Fibroblast of lung (primary cell): Measurements from ENCODE around the gene LRRC3C. TPM values are rescaled to one million over a fixed set of nuclear protein-coding genes. Genes with fewer than 3 reads are reported as not detected.

ENCODE experiments used
- DNase-seq, 2 donors: peaks; one replicate each; pipeline versions ENCODE4 v3.0.0 to v3.0.0-alpha.2; 2010; ENCODE audit warnings: low read depth in 2 of 2
- H2AFZ ChIP-seq: 2 replicates; pipeline ENCODE4 v1.5.1; 2012; ENCODE audit warnings: low read length, control low read depth, inconsistent platforms
- H3K27ac ChIP-seq: 2 replicates; pipeline ENCODE4 v1.5.1; 2011; ENCODE audit warnings: low read length, control low read depth; ENCODE audit not compliant: insufficient read depth
- H3K27me3 ChIP-seq: 2 replicates; pipeline ENCODE4 v1.5.1; 2011; ENCODE audit warnings: mild to moderate bottlenecking, low read length; ENCODE audit not compliant: control insufficient read depth, insufficient read depth
- H3K36me3 ChIP-seq: 2 replicates; pipeline ENCODE4 v1.5.1; 2011; ENCODE audit warnings: low read length; ENCODE audit not compliant: control insufficient read depth, insufficient read depth
- H3K4me1 ChIP-seq: 2 replicates; pipeline ENCODE4 v1.5.1; 2011; ENCODE audit warnings: low read length; ENCODE audit not compliant: control insufficient read depth, insufficient read depth; ENCODE audit errors: extremely low read depth
- H3K4me2 ChIP-seq: 2 replicates; pipeline ENCODE4 v1.5.1; 2011; ENCODE audit warnings: low read length, control low read depth; ENCODE audit not compliant: insufficient read depth; ENCODE audit errors: extremely low read depth
- H3K4me3 ChIP-seq, 4 experiments: fragments of 200-600 bp in 1 of 4; sonication (generic) in 1 of 4; replicated peaks in 1 of 4; 2 replicates each; pipeline ENCODE4 v1.5.1; 2011 to 2016; ENCODE audit warnings: low read length in 4 of 4, low read depth in 3 of 4, mild to moderate bottlenecking in 3 of 4, control low read depth in 2 of 4, inconsistent platforms in 1 of 4, mixed read lengths in 1 of 4; ENCODE audit not compliant: insufficient read depth in 1 of 4; ENCODE audit errors: control extremely low read depth in 1 of 4
- H3K79me2 ChIP-seq: 2 replicates; pipeline ENCODE4 v1.5.1; 2012; ENCODE audit warnings: mild to moderate bottlenecking, low read length, inconsistent platforms; ENCODE audit not compliant: control insufficient read depth, insufficient read depth
- H3K9ac ChIP-seq: 2 replicates; pipeline ENCODE4 v1.5.1; 2011; ENCODE audit warnings: mild to moderate bottlenecking, low read length, control low read depth; ENCODE audit not compliant: insufficient read depth
- H3K9me3 ChIP-seq: 2 replicates; pipeline ENCODE4 v1.5.1; 2012; ENCODE audit warnings: low read depth, low read length; ENCODE audit not compliant: control insufficient read depth, insufficient read depth
- H4K20me1 ChIP-seq: 2 replicates; pipeline ENCODE4 v1.5.1; 2011; ENCODE audit warnings: low read length; ENCODE audit not compliant: control insufficient read depth, insufficient read depth; ENCODE audit errors: extremely low read depth
- CTCF ChIP-seq, 2 donors: IDR thresholded peaks in 1 of 2; conservative IDR thresholded peaks in 1 of 2; 1 replicate in 1 of 2; 2 replicates in 1 of 2; pipeline ENCODE4 v1.5.1; 2011 to 2012; ENCODE audit warnings: low read length in 2 of 2, control low read depth in 1 of 2, inconsistent platforms in 1 of 2, low read depth in 1 of 2, mild to moderate bottlenecking in 1 of 2
- EZH2 ChIP-seq: IDR thresholded peaks from 2 replicates; pipeline ENCODE4 v1.5.1; 2012; ENCODE audit warnings: low read length, control low read depth, mild to moderate bottlenecking; ENCODE audit errors: missing control alignments
- polyA plus RNA-seq, 2 donors: library from polyadenylated mRNA; depleted of rRNA in 1 of 2; stranded (reverse) in 1 of 2; unstranded in 1 of 2; fragments of >200 nt; gene quantifications; 2 replicates each; pipeline ENCODE4 v1.2.1, GENCODE V29; 2011 to 2012; ENCODE audit warnings: missing spikeins in 1 of 2
- total RNA-seq: library from RNA; depleted of rRNA; stranded (reverse); fragments of >200 nt; gene quantifications from 2 replicates; pipeline ENCODE4 v1.2.1, GENCODE V29; 2014

Gene LRRC3C
- total and polyA plus RNA-seq, 2 donors (not counting 1 experiment from before 2014, with no cell fraction given), result not detected

GRCh38 chr17:39915559-39915958 is 12.0 kb upstream of the LRRC3C start:
- Histone ChIP-seq H3K4me1 (no peaks in the 10 kb centered on the region), H3K9me3 (no peaks in the 10 kb centered on the region), H3K9ac (no peak overlapping the region), H2AFZ (no peak overlapping the region), H3K27me3 (no peaks in the 10 kb centered on the region), H3K27ac (no peak overlapping the region), H3K36me3 (peaks cover 6% of the 10 kb centered on the region), H3K79me2 (no peaks in the 10 kb centered on the region), H4K20me1 (no peaks in the 10 kb centered on the region), H3K4me3 (no peak overlapping the region), H3K4me2 (no peak overlapping the region)
- TF ChIP-seq CTCF (conservative IDR thresholded peaks at IDR 0.05 in 1 of 2, IDR thresholded peaks at IDR 0.05 in 1 of 2; ENCODE audit: low read depth in 1 of 2, low read length in 2 of 2) (no peak), EZH2 (no peak)
- DNase-seq, result no peak

- Histone ChIP-seq H3K36me3 (peaks cover 12% of the 10 kb centered on the region), H3K27me3 (no peaks in the 10 kb centered on the region), H3K27ac (no peak overlapping the region), H4K20me1 (no peaks in the 10 kb centered on the region), H2AFZ (no peak overlapping the region), H3K9ac (no peak overlapping the region), H3K4me1 (no peaks in the 10 kb centered on the region), H3K9me3 (no peaks in the 10 kb centered on the region), H3K79me2 (no peaks in the 10 kb centered on the region), H3K4me3 (no peak overlapping the region), H3K4me2 (no peak overlapping the region)
- TF ChIP-seq CTCF (conservative IDR thresholded peaks at IDR 0.05 in 1 of 2, IDR thresholded peaks at IDR 0.05 in 1 of 2; ENCODE audit: low read depth in 1 of 2, low read length in 2 of 2) (no peak), EZH2 (no peak)
- no peak for DNase-seq
These were observed 10.6 kb upstream of the LRRC3C start for GRCh38 chr17:39916918-39917317.

GRCh38 chr17:39919087-39919683 is 8.3 kb upstream of the LRRC3C start:
- no peaks in the 10 kb centered on the region for H3K27me3 ChIP-seq
- no peak overlapping the region for H3K27ac ChIP-seq
- DNase-seq, result no peak
- peaks cover 3% of the 10 kb centered on the region for H3K4me1 ChIP-seq
- no peak overlapping the region for H3K4me2 ChIP-seq
- no peak overlapping the region for H2AFZ ChIP-seq
- H3K36me3 ChIP-seq, result peaks cover 23% of the 10 kb centered on the region
- H4K20me1 ChIP-seq, result no peaks in the 10 kb centered on the region
- no peak for TF ChIP-seq EZH2
- TF ChIP-seq CTCF (conservative IDR thresholded peaks at IDR 0.05 in 1 of 2, IDR thresholded peaks at IDR 0.05 in 1 of 2; ENCODE audit: low read depth in 1 of 2, low read length in 2 of 2), result no peak
- H3K79me2 ChIP-seq, result peaks cover 5% of the 10 kb centered on the region
- no peaks in the 10 kb centered on the region for H3K9me3 ChIP-seq
- H3K9ac ChIP-seq, result no peak overlapping the region
- H3K4me3 ChIP-seq, result no peak overlapping the region
